Sigmoid colon (tissue), 7 donors: Measurements from ENCODE around the gene CACHD1. TPM values are rescaled to one million over a fixed set of nuclear protein-coding genes. Genes with fewer than 3 reads are reported as not detected.

ENCODE experiments used
- DNase-seq: peaks from one replicate; pipeline ENCODE4 v3.0.0-alpha.2; 2019
- H3K27ac ChIP-seq, 4 donors: fragments of 200-600 bp; sonication (generic); one replicate each; pipeline ENCODE4 v1.5.1; 2016 to 2019; ENCODE audit warnings: mild to moderate bottlenecking in 1 of 4
- H3K27me3 ChIP-seq, 3 donors: fragments of 200-600 bp; sonication (generic); one replicate each; pipeline ENCODE4 v1.5.1; 2019; ENCODE audit warnings: mild to moderate bottlenecking in 1 of 3
- H3K36me3 ChIP-seq, 4 donors: fragments of 200-600 bp; sonication (generic); one replicate each; pipeline ENCODE4 v1.5.1; 2016 to 2019
- H3K4me1 ChIP-seq, 4 donors: fragments of 200-600 bp; sonication (generic); one replicate each; pipeline ENCODE4 v1.5.1; 2017 to 2019
- H3K4me3 ChIP-seq, 4 donors: fragments of 200-600 bp; sonication (generic); one replicate each; pipeline ENCODE4 v1.5.1; 2017 to 2019; ENCODE audit warnings: mild to moderate bottlenecking in 2 of 4, moderate library complexity in 1 of 4
- H3K9me3 ChIP-seq, 4 donors: fragments of 200-600 bp in 3 of 4; sonication (generic) in 3 of 4; one replicate each; pipeline versions ENCODE4 v1.5.1 to v1.6.1; 2013 to 2019
- EP300 ChIP-seq, 4 donors: sonication (generic); formaldehyde crosslinking; IDR thresholded peaks; one replicate each; pipeline ENCODE4 v1.6.1; 2017; ENCODE audit warnings: antibody characterized with exemption in 4 of 4
- POLR2A ChIP-seq, 2 donors: fragments of 450-650 bp; IDR thresholded peaks; one replicate each; pipeline ENCODE4 v1.6.1; 2016; ENCODE audit warnings: antibody characterized with exemption in 2 of 2, mild to moderate bottlenecking in 2 of 2, moderate library complexity in 2 of 2
- POLR2AphosphoS5 ChIP-seq, 4 donors: sonication (generic); formaldehyde crosslinking; IDR thresholded peaks; one replicate each; pipeline ENCODE4 v1.6.1; 2017; ENCODE audit warnings: antibody characterized with exemption in 4 of 4
- WGBS, 2 donors: extraction: QIAGEN DNeasy Blood & Tissue Kit; methylation state at CpG; one replicate each; pipeline ENCODE4 v1.1.7; 2013; 5-methylcytosine and 5-hydroxymethylcytosine counted together
- intact Hi-C: fragments of 100-400 bp; cut with DNase I; formaldehyde crosslinking; loops from one replicate; pipeline ENCODE4 v1.15.1; 2023
- polyA plus RNA-seq, 3 donors: library from polyadenylated mRNA; stranded (reverse); fragments of 200-250 nt; gene quantifications; one replicate each; pipeline ENCODE4 v1.2.3, GENCODE V29; 2013
- total RNA-seq, 4 donors: library from RNA; depleted of rRNA; stranded (reverse); fragments of >200 nt; gene quantifications; one replicate each; pipeline ENCODE4 v1.1.0, GENCODE V29; 2016
- TF ChIP-seq, protein P1 (sequence below), 4 experiments: fragments of 450-650 bp in 3 of 4; fragments of 200-600 bp in 1 of 4; IDR thresholded peaks; one replicate each; pipeline ENCODE4 v1.5.1; 2016 to 2019; ENCODE audit warnings: antibody characterized with exemption in 4 of 4, mild to moderate bottlenecking in 3 of 4, moderate library complexity in 2 of 4
- donor health status: healthy with polysubstance abuse.
- donor health status: Bipolar disorder and iron deficiency.
- donor health status: healthy.

Gene CACHD1
- total and polyA plus RNA-seq, 7 donors: 0.23 to 7.1 (median 3.7) TPM

- Histone ChIP-seq H3K27me3 (no peaks in the 10 kb centered on the region), H3K27ac (no peak overlapping the region), H3K4me3 (no peak overlapping the region), H3K36me3 (no peaks in the 10 kb centered on the region), H3K4me1 (no peaks in the 10 kb centered on the region), H3K9me3 (no peaks in the 10 kb centered on the region)
- DNase-seq: no peak
- intact Hi-C loops: no loop called here
- WGBS, 2 donors: 66 to 78% methylated on average over 1 of the region's 1 CpG
- TF ChIP-seq EP300 (IDR thresholded peaks at IDR 0.05): no peak
- TF ChIP-seq, protein P1, sequence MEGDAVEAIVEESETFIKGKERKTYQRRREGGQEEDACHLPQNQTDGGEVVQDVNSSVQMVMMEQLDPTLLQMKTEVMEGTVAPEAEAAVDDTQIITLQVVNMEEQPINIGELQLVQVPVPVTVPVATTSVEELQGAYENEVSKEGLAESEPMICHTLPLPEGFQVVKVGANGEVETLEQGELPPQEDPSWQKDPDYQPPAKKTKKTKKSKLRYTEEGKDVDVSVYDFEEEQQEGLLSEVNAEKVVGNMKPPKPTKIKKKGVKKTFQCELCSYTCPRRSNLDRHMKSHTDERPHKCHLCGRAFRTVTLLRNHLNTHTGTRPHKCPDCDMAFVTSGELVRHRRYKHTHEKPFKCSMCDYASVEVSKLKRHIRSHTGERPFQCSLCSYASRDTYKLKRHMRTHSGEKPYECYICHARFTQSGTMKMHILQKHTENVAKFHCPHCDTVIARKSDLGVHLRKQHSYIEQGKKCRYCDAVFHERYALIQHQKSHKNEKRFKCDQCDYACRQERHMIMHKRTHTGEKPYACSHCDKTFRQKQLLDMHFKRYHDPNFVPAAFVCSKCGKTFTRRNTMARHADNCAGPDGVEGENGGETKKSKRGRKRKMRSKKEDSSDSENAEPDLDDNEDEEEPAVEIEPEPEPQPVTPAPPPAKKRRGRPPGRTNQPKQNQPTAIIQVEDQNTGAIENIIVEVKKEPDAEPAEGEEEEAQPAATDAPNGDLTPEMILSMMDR (IDR thresholded peaks at IDR 0.05): no peak
- TF ChIP-seq POLR2A (IDR thresholded peaks at IDR 0.05): no peak
- TF ChIP-seq POLR2AphosphoS5 (IDR thresholded peaks at IDR 0.05): no peak
Observed at GRCh38 chr1:64705591-64705990, 235.7 kb downstream of the CACHD1 start.

DNA sequence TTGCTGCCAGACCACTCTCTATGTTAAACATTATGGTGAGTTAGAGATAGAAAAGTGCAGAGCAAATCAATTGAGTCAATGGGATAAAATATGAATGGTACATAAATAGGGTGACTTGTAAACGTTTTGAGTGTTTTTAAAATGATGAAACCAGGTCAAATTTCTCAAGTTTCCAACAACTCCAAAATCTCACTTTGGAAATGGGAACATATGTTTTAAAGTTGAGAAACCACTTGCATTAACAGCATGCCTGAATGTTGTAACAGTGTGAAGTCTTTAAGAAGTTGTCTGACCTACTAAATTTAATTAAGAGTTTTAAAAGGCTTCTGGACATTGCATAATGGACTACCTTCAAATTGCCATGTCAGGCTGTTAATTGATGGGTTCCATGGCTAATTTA, 241.3 kb downstream of the CACHD1 start:
- no peaks in the 10 kb centered on the region for H3K4me1 ChIP-seq
- DNase-seq: no peak
- H3K36me3 ChIP-seq: no peaks in the 10 kb centered on the region
- H3K27ac ChIP-seq: no peak overlapping the region
- intact Hi-C loops: no loop called here
- H3K9me3 ChIP-seq: no peaks in the 10 kb centered on the region
- TF ChIP-seq POLR2AphosphoS5 (IDR thresholded peaks at IDR 0.05): no peak
- no peak for TF ChIP-seq EP300 (IDR thresholded peaks at IDR 0.05)
- TF ChIP-seq, protein P1 (IDR thresholded peaks at IDR 0.05): no peak
- no peak for TF ChIP-seq POLR2A (IDR thresholded peaks at IDR 0.05)
- no peak overlapping the region for H3K4me3 ChIP-seq
- H3K27me3 ChIP-seq: no peaks in the 10 kb centered on the region
- WGBS, 2 donors: 43 to 68% methylated on average over 1 of the region's 1 CpG

DNA sequence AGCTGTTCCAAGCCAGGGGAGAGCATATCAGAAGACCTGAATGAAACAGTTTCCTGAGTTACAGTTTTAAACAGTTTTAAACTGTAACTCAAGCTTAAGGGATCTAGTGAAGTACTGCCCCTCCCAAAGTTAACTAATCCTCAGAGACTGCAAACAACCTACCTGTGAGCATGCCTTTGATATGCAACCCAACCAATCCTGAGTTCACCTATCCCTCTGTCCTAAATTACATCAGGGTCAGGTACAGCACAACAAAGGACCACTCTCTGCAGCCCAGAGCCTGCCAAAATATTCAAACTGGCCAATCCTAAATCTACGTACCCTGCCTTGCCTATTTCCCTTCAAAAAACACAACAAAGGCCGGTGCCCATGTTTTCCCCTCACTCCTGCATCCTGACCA, 242.1 kb downstream of the CACHD1 start:
- Histone ChIP-seq H3K4me3 (no peak overlapping the region), H3K36me3 (no peaks in the 10 kb centered on the region), H3K4me1 (no peaks in the 10 kb centered on the region), H3K27ac (no peak overlapping the region), H3K27me3 (no peaks in the 10 kb centered on the region), H3K9me3 (no peaks in the 10 kb centered on the region)
- 87 to 92% methylated on average over 2 of the region's 2 CpGs for WGBS, 2 donors
- no peak for DNase-seq
- intact Hi-C loops: no loop called here
- TF ChIP-seq POLR2AphosphoS5 (IDR thresholded peaks at IDR 0.05): no peak
- no peak for TF ChIP-seq POLR2A (IDR thresholded peaks at IDR 0.05)
- TF ChIP-seq EP300 (IDR thresholded peaks at IDR 0.05): no peak
- TF ChIP-seq, protein P1 (IDR thresholded peaks at IDR 0.05): no peak

GRCh38 chr1:64715186-64715585, 245.3 kb downstream of the CACHD1 start:
- TF ChIP-seq EP300 (IDR thresholded peaks at IDR 0.05) (no peak), POLR2A (IDR thresholded peaks at IDR 0.05) (no peak), POLR2AphosphoS5 (IDR thresholded peaks at IDR 0.05) (no peak)
- TF ChIP-seq, protein P1 (IDR thresholded peaks at IDR 0.05): no peak
- Histone ChIP-seq H3K36me3 (no peaks in the 10 kb centered on the region), H3K9me3 (peaks cover 0 to 3% (median 0%) of the 10 kb centered on the region in 4 donors), H3K4me3 (no peak overlapping the region), H3K27ac (no peak overlapping the region), H3K4me1 (no peaks in the 10 kb centered on the region), H3K27me3 (no peaks in the 10 kb centered on the region)
- intact Hi-C loops: no loop called here
- no peak for DNase-seq
- 83 to 88% methylated on average over 2 of the region's 2 CpGs for WGBS, 2 donors

DNA sequence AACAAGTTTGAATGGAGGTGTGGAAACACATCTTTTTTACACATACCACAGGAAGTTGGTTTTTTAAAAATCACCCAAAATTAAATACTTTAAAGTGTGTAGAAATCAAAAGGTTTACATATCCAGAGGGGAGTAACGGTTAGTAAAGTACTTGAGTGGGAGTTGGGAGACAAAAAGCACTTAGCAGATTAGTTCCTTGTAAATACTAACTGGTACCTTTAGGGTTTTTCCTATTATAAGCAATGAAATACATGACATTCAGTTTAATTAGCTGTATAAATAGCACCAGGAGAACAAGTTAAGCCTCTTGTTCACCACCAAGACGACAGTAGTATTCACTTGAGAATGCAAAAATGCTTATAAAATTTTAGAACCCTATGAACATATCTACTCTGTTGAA, 251.2 kb downstream of the CACHD1 start:
- WGBS, 2 donors: 82 to 86% methylated on average over 2 of the region's 2 CpGs
- no peak for DNase-seq
- no peaks in the 10 kb centered on the region for H3K36me3 ChIP-seq
- H3K4me1 ChIP-seq: no peaks in the 10 kb centered on the region
- TF ChIP-seq POLR2AphosphoS5 (IDR thresholded peaks at IDR 0.05): no peak
- no peak for TF ChIP-seq EP300 (IDR thresholded peaks at IDR 0.05)
- TF ChIP-seq, protein P1 (IDR thresholded peaks at IDR 0.05): no peak
- no peak for TF ChIP-seq POLR2A (IDR thresholded peaks at IDR 0.05)
- no peak overlapping the region for H3K4me3 ChIP-seq
- intact Hi-C loops: no loop called here
- H3K27ac ChIP-seq: no peak overlapping the region
- H3K9me3 ChIP-seq: peaks cover 0 to 3% (median 0%) of the 10 kb centered on the region in 4 donors
- no peaks in the 10 kb centered on the region for H3K27me3 ChIP-seq
